Endodermal cell (in vitro differentiated cells): Measurements from ENCODE around the gene LECT2. TPM values are rescaled to one million over a fixed set of nuclear protein-coding genes. Genes with fewer than 3 reads are reported as not detected.

Source experiments
- DNase-seq: peaks from one replicate; pipeline ENCODE4 v3.0.0-alpha.2; 2017
- H3K27ac ChIP-seq: 2 replicates; pipeline ENCODE4 v1.5.1; 2013; ENCODE audit warnings: mild to moderate bottlenecking, low read depth, low read length, moderate library complexity
- H3K27me3 ChIP-seq: 2 replicates; pipeline ENCODE4 v1.6.1; 2013; ENCODE audit warnings: mild to moderate bottlenecking, low read length, moderate library complexity; ENCODE audit not compliant: insufficient read depth, control insufficient read depth, poor library complexity, severe bottlenecking
- H3K36me3 ChIP-seq: 2 replicates; pipeline ENCODE4 v1.7.0; 2013; ENCODE audit warnings: mild to moderate bottlenecking, low read length, moderate library complexity; ENCODE audit not compliant: control insufficient read depth, insufficient read depth
- H3K4me1 ChIP-seq: one replicate; pipeline ENCODE4 v1.7.0; 2013; ENCODE audit warnings: low read length; ENCODE audit not compliant: control insufficient read depth, insufficient read depth
- H3K4me3 ChIP-seq: 2 replicates; pipeline ENCODE4 v1.5.1; 2013; ENCODE audit warnings: mild to moderate bottlenecking, low read length, moderate library complexity
- H3K9ac ChIP-seq: 2 replicates; pipeline ENCODE4 v1.6.1; 2013; ENCODE audit warnings: mild to moderate bottlenecking, low read length, moderate library complexity; ENCODE audit not compliant: poor library complexity, severe bottlenecking; ENCODE audit errors: extremely low read depth
- H3K9me3 ChIP-seq: 2 replicates; pipeline ENCODE4 v1.6.1; 2013; ENCODE audit warnings: mild to moderate bottlenecking, low read length, moderate library complexity; ENCODE audit not compliant: control insufficient read depth
- H3K27ac Mint-ChIP-seq: 2 replicates; pipeline ENCODE4 v1.8.0; 2020; ENCODE audit warnings: mixed read lengths
- H3K27me3 Mint-ChIP-seq: 2 replicates; pipeline ENCODE4 v1.8.0; 2021; ENCODE audit warnings: mild to moderate bottlenecking, mixed read lengths; ENCODE audit not compliant: insufficient read depth
- H3K36me3 Mint-ChIP-seq: 2 replicates; pipeline ENCODE4 v1.8.0; 2020; ENCODE audit warnings: low read depth, mixed read lengths
- H3K4me1 Mint-ChIP-seq: 2 replicates; pipeline ENCODE4 v1.8.0; 2020; ENCODE audit warnings: mixed read lengths
- H3K4me3 Mint-ChIP-seq: 2 replicates; pipeline ENCODE4 v1.8.0; 2020; ENCODE audit warnings: mild to moderate bottlenecking, moderate library complexity, mixed read lengths
- H3K9me3 Mint-ChIP-seq: 2 replicates; pipeline ENCODE4 v1.8.0; 2020; ENCODE audit warnings: mild to moderate bottlenecking, mixed read lengths
- WGBS, 2 experiments: methylation state at CpG; one replicate each; pipeline versions ENCODE4 v1.1.5 to v1.1.7; 2013; ENCODE audit warnings: missing lambda C conversion rate in 2 of 2, mixed read lengths in 1 of 2; ENCODE audit not compliant: insufficient coverage in 1 of 2, insufficient read length in 1 of 2; 5-methylcytosine and 5-hydroxymethylcytosine counted together
- total RNA-seq, 2 donors: library from RNA; stranded (reverse); fragmentation: NEBNext Ultra II Directional in 1 of 2; extraction: Animal tissue kit (Norgen Biotek cat#: 25700) in 1 of 2; gene quantifications; 2 replicates in 1 of 2; 3 replicates in 1 of 2; pipeline ENCODE4 v1.2.1, GENCODE V29; 2021
- TF ChIP-seq, protein P1 (sequence below): fragments of 200-600 bp; sonication (generic); conservative IDR thresholded peaks from 2 replicates; pipeline ENCODE4 v1.5.0; 2021; ENCODE audit warnings: antibody characterized with exemption, mild to moderate bottlenecking

Gene LECT2
- total RNA-seq, 2 donors from 2014 or later = not detected

DNA sequence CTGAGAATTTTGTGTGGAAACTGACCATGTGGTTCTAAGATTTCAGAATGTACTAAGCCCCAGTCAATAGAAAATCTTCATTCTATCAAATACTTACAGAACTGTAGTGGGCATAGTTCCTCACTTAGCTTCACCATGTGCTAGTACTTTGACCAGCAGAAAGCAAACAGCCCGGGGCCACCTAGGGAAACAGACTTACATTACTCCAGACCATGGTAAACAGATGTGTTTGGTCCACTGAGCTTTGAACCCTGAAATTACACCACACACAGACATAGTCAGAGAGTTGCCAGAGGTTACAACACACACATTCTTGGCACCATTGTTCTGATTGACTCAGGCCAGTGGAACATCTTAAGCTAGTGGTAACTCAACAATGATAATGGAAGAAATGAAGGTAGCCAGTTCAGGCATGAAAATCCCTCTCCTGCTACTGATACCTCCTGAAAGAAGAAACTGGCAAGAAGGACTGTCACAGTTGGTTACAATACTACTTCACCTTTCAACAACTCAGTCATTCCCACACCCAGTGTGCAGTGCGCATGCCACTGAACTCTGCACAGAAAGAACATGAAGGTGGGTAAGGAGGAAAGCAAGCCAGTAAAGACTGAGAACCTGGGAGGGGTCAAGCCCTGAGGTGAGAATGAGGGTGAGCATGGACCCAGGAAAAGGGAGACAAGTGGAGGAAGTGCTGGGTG is 18.7 kb upstream of the LECT2 start:
- H3K36me3 Mint-ChIP-seq = no peaks in the 10 kb centered on the region
- no peak overlapping the region for H3K4me3 Mint-ChIP-seq
- TF ChIP-seq, protein P1, sequence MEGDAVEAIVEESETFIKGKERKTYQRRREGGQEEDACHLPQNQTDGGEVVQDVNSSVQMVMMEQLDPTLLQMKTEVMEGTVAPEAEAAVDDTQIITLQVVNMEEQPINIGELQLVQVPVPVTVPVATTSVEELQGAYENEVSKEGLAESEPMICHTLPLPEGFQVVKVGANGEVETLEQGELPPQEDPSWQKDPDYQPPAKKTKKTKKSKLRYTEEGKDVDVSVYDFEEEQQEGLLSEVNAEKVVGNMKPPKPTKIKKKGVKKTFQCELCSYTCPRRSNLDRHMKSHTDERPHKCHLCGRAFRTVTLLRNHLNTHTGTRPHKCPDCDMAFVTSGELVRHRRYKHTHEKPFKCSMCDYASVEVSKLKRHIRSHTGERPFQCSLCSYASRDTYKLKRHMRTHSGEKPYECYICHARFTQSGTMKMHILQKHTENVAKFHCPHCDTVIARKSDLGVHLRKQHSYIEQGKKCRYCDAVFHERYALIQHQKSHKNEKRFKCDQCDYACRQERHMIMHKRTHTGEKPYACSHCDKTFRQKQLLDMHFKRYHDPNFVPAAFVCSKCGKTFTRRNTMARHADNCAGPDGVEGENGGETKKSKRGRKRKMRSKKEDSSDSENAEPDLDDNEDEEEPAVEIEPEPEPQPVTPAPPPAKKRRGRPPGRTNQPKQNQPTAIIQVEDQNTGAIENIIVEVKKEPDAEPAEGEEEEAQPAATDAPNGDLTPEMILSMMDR = no peak
- 96 to 100% methylated on average over 2 of the region's 2 CpGs for WGBS, 2 experiments
- no peak for DNase-seq
- no peaks in the 10 kb centered on the region for H3K9me3 Mint-ChIP-seq
- H3K9me3 ChIP-seq = no peaks in the 10 kb centered on the region
- peaks cover 13% of the 10 kb centered on the region for H3K4me1 Mint-ChIP-seq
- H3K27me3 ChIP-seq = no peaks in the 10 kb centered on the region
- H3K27ac Mint-ChIP-seq = no peak overlapping the region
- no peak overlapping the region for H3K27ac ChIP-seq
- no peak overlapping the region for H3K4me3 ChIP-seq
- H3K4me1 ChIP-seq = peaks cover 8% of the 10 kb centered on the region
- H3K9ac ChIP-seq = no peak overlapping the region
- peaks cover 4% of the 10 kb centered on the region for H3K27me3 Mint-ChIP-seq
- no peaks in the 10 kb centered on the region for H3K36me3 ChIP-seq

DNA sequence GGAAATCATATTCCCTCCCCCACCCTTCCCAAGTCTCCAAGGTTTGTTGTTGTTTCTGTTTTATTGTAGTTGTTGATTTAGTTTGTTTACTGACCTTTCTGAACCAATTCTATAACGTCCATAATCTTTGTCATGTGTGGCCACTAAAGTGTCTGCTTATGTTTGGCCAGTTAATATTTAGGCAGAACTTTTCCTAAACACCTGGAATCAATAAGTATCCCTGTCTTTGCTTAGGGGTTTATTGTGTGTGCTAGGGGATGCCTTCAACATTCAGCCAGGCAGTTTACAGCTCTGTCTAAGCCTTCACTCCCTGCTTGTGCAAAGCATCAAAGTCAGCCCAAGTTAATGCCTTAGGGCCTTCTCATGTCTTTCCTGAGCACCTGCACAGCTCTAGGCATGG is 16.9 kb upstream of the LECT2 start:
- Mint-ChIP-seq H3K4me1 (peaks cover 3% of the 10 kb centered on the region), H3K9me3 (no peaks in the 10 kb centered on the region), H3K27me3 (peaks cover 4% of the 10 kb centered on the region), H3K27ac (no peak overlapping the region), H3K36me3 (no peaks in the 10 kb centered on the region), H3K4me3 (no peak overlapping the region)
- no peaks in the 10 kb centered on the region for H3K4me1 ChIP-seq
- no peak overlapping the region for H3K9ac ChIP-seq
- whole genome bisulfite sequencing, 2 experiments = 45% methylated on average over 1 of the region's 1 CpG; no CpG with 5 or more reads in 1 of the 2 experiments
- no peaks in the 10 kb centered on the region for H3K27me3 ChIP-seq
- H3K36me3 ChIP-seq = no peaks in the 10 kb centered on the region
- H3K27ac ChIP-seq = no peak overlapping the region
- no peak for DNase-seq
- H3K9me3 ChIP-seq = no peaks in the 10 kb centered on the region
- H3K4me3 ChIP-seq = no peak overlapping the region
- TF ChIP-seq, protein P1 = no peak

DNA sequence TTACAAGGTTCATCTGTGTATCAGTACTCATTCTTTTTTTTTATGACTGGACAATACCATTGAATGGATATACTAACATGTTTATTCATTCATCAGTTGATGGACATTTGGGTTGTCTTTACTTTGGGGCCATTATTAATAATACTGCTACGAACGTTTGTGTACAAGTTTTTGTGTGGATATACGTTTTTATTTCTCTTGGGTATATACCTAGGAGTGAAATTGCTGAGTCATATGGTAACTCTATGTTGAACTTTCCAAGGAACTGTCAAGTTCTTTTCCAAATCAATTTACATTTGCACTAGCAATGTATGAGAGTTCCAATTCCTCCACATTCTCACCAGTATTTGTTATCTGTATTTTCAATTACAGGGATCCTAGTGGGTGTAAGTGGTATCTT is 12.0 kb upstream of the LECT2 start:
- Histone ChIP-seq H3K9me3 (no peaks in the 10 kb centered on the region), H3K4me3 (no peak overlapping the region), H3K9ac (no peak overlapping the region), H3K4me1 (no peaks in the 10 kb centered on the region), H3K27me3 (no peaks in the 10 kb centered on the region), H3K27ac (no peak overlapping the region), H3K36me3 (no peaks in the 10 kb centered on the region)
- TF ChIP-seq, protein P1 = no peak
- Mint-ChIP-seq H3K4me3 (no peak overlapping the region), H3K9me3 (no peaks in the 10 kb centered on the region), H3K4me1 (no peaks in the 10 kb centered on the region), H3K27ac (no peak overlapping the region), H3K27me3 (no peaks in the 10 kb centered on the region), H3K36me3 (no peaks in the 10 kb centered on the region)
- DNase-seq = no peak
- WGBS, 2 experiments = 70 to 93% methylated on average over 2 to 3 of the region's 3 CpGs
